Measurements from ENCODE around the gene UROS.

DNA sequence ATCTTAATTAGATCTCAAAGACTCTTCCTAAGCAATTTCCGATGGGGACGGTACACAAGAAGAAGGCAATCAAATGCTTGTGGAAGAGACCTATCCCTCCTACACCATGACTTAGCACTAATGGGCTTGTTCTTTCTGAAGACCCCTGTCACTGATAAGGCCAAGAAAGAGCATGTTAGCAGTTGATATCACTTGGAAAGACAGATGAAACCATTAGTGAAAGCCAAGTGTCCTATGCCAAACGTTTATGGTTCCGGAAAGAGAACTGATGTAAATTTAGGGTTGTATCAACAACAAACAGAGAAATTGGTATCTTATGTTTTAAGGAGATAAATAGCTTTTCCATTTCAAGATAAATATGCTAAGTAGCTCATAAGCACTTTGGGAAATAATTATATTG is 6.5 kb downstream of the UROS start:
- TF ChIP-seq, protein P1, sequence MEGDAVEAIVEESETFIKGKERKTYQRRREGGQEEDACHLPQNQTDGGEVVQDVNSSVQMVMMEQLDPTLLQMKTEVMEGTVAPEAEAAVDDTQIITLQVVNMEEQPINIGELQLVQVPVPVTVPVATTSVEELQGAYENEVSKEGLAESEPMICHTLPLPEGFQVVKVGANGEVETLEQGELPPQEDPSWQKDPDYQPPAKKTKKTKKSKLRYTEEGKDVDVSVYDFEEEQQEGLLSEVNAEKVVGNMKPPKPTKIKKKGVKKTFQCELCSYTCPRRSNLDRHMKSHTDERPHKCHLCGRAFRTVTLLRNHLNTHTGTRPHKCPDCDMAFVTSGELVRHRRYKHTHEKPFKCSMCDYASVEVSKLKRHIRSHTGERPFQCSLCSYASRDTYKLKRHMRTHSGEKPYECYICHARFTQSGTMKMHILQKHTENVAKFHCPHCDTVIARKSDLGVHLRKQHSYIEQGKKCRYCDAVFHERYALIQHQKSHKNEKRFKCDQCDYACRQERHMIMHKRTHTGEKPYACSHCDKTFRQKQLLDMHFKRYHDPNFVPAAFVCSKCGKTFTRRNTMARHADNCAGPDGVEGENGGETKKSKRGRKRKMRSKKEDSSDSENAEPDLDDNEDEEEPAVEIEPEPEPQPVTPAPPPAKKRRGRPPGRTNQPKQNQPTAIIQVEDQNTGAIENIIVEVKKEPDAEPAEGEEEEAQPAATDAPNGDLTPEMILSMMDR (IDR thresholded peaks at IDR 0.05): no peak
- TF ChIP-seq POLR2A (IDR thresholded peaks at IDR 0.05; ENCODE audit: low read length) (no peak), JUN (IDR thresholded peaks at IDR 0.05) (no peak), NFE2L2 (conservative IDR thresholded peaks at IDR 0.05; ENCODE audit: low read length) (no peak), CEBPB (IDR thresholded peaks at IDR 0.05) (no peak)
